Gastroesophageal sphincter (tissue), 4 donors: ENCODE results near the gene TSHZ2. TPM values are rescaled to one million over a fixed set of nuclear protein-coding genes. Genes with fewer than 3 reads are reported as not detected.

Experiments
- ATAC-seq: fragments of 150-250 bp; one replicate; pipeline ENCODE4 v1.9.1; 2016; ENCODE audit warnings: mild to moderate bottlenecking, moderate library complexity
- H3K27ac ChIP-seq, 4 donors: fragments of 200-600 bp; sonication (generic) in 3 of 4; 1 replicate in 3 of 4; 2 replicates in 1 of 4; pipeline ENCODE4 v1.5.1; 2016 to 2019
- H3K27me3 ChIP-seq: fragments of 200-600 bp; sonication (generic); one replicate; pipeline ENCODE4 v1.5.1; 2019
- H3K36me3 ChIP-seq, 2 donors: fragments of 200-600 bp; sonication (generic); one replicate each; pipeline ENCODE4 v1.5.1; 2019; ENCODE audit warnings: control low read depth in 1 of 2
- H3K4me1 ChIP-seq, 3 donors: fragments of 200-600 bp; sonication (generic); 1 replicate in 2 of 3; 2 replicates in 1 of 3; pipeline ENCODE4 v1.5.1; 2016 to 2019; ENCODE audit warnings: control low read depth in 2 of 3
- H3K4me3 ChIP-seq, 2 donors: fragments of 200-600 bp; sonication (generic); one replicate each; pipeline ENCODE4 v1.5.1; 2019; ENCODE audit warnings: mild to moderate bottlenecking in 1 of 2, moderate library complexity in 1 of 2
- H3K9me3 ChIP-seq, 3 donors: fragments of 200-600 bp; sonication (generic); one replicate each; pipeline ENCODE4 v1.5.1; 2017 to 2019; ENCODE audit warnings: control low read depth in 2 of 3
- EP300 ChIP-seq: sonication (generic); formaldehyde crosslinking; IDR thresholded peaks from one replicate; pipeline ENCODE4 v1.6.1; 2017; ENCODE audit warnings: antibody characterized with exemption, mild to moderate bottlenecking
- POLR2A ChIP-seq, 2 donors: fragments of 450-650 bp; IDR thresholded peaks; one replicate each; pipeline ENCODE4 v1.6.1; 2017; ENCODE audit warnings: antibody characterized with exemption in 2 of 2, mild to moderate bottlenecking in 2 of 2, moderate library complexity in 1 of 2
- POLR2AphosphoS5 ChIP-seq: sonication (generic); formaldehyde crosslinking; IDR thresholded peaks from one replicate; pipeline ENCODE4 v1.6.1; 2017; ENCODE audit warnings: antibody characterized with exemption
- WGBS, 2 donors: methylation state at CpG; one replicate each; pipeline ENCODE4 v1.1.5; 2018; ENCODE audit warnings: low coverage in 1 of 2; 5-methylcytosine and 5-hydroxymethylcytosine counted together
- total RNA-seq, 4 donors: library from RNA; depleted of rRNA; stranded (reverse); fragments of >200 nt; gene quantifications; one replicate each; pipeline ENCODE4 v1.1.0, GENCODE V29; 2016
- TF ChIP-seq, protein P1 (sequence below), 4 experiments: fragments of 200-600 bp in 2 of 4; fragments of 450-650 bp in 2 of 4; sonication (generic) in 1 of 4; IDR thresholded peaks; one replicate each; pipeline ENCODE4 v1.5.1; 2017 to 2019; ENCODE audit warnings: antibody characterized with exemption in 4 of 4, mild to moderate bottlenecking in 2 of 4, moderate library complexity in 2 of 4

TSHZ2 gene
- total RNA-seq, 4 donors from 2014 or later = 9.9 to 21.3 (median 12.2) TPM

- no peak for TF ChIP-seq EP300
- TF ChIP-seq POLR2A (IDR thresholded peaks at IDR 0.05) = no peak
- no peak for TF ChIP-seq POLR2AphosphoS5
- TF ChIP-seq, protein P1, sequence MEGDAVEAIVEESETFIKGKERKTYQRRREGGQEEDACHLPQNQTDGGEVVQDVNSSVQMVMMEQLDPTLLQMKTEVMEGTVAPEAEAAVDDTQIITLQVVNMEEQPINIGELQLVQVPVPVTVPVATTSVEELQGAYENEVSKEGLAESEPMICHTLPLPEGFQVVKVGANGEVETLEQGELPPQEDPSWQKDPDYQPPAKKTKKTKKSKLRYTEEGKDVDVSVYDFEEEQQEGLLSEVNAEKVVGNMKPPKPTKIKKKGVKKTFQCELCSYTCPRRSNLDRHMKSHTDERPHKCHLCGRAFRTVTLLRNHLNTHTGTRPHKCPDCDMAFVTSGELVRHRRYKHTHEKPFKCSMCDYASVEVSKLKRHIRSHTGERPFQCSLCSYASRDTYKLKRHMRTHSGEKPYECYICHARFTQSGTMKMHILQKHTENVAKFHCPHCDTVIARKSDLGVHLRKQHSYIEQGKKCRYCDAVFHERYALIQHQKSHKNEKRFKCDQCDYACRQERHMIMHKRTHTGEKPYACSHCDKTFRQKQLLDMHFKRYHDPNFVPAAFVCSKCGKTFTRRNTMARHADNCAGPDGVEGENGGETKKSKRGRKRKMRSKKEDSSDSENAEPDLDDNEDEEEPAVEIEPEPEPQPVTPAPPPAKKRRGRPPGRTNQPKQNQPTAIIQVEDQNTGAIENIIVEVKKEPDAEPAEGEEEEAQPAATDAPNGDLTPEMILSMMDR (IDR thresholded peaks at IDR 0.05) = no peak
- 78% methylated on average over 1 of the region's 1 CpG; no CpG with 5 or more reads in 1 of the 2 donors for WGBS, 2 donors
- Histone ChIP-seq H3K27ac (no peak overlapping the region), H3K27me3 (no peaks in the 10 kb centered on the region), H3K9me3 (no peaks in the 10 kb centered on the region), H3K4me1 (no peaks in the 10 kb centered on the region), H3K4me3 (no peak overlapping the region), H3K36me3 (no peaks in the 10 kb centered on the region)
- ATAC-seq = no peak
Measured at GRCh38 chr20:52987295-52987694, 15.1 kb downstream of the TSHZ2 start.

DNA sequence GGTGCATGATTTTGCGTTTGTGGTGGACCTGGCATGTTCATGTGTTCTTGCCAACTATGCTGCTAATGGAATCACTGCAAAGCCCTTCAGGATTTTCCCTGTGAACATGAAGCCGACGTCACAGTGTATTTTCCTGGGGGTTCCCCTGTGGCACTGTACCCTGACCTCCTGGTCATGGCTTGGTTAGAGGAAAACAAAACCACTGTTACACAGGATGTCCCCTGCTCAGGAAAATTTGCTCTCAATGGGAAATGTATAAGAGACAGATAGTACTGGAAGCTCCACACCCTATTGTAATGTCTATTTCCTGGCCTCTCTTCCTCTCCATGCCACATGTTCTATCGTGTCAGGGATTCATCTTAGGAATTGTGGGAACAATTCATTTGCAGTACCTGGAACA lies 19.7 kb downstream of the TSHZ2 start:
- Histone ChIP-seq H3K9me3 (no peaks in the 10 kb centered on the region), H3K4me1 (no peaks in the 10 kb centered on the region), H3K4me3 (no peak overlapping the region), H3K36me3 (no peaks in the 10 kb centered on the region), H3K27me3 (peaks cover 4% of the 10 kb centered on the region), H3K27ac (peak overlapping the region in 3 of 4 donors; percentile 18 to 51 (median 47))
- TF ChIP-seq POLR2AphosphoS5 = no peak
- no peak for TF ChIP-seq POLR2A (IDR thresholded peaks at IDR 0.05)
- TF ChIP-seq, protein P1 (IDR thresholded peaks at IDR 0.05) = no peak
- TF ChIP-seq EP300 = no peak
- peak; percentile 43 for ATAC-seq
- WGBS, 2 donors = 52 to 58% methylated on average over 1 to 4 of the region's 4 CpGs

- Histone ChIP-seq H3K9me3 (no peaks in the 10 kb centered on the region), H3K4me1 (no peaks in the 10 kb centered on the region), H3K27ac (peak overlapping the region in 3 of 4 donors; percentile 11 to 51 (median 18)), H3K36me3 (no peaks in the 10 kb centered on the region), H3K27me3 (peaks cover 4% of the 10 kb centered on the region), H3K4me3 (no peak overlapping the region)
- no peak for ATAC-seq
- TF ChIP-seq EP300 (no peak), POLR2AphosphoS5 (peak; percentile 34)
- TF ChIP-seq, protein P1 (IDR thresholded peaks at IDR 0.05) = no peak
- 20 to 60% methylated on average over 1 of the region's 1 CpG for WGBS, 2 donors
Measured at GRCh38 chr20:52992632-52993031, 20.5 kb downstream of the TSHZ2 start.

GRCh38 chr20:52993076-52993475 lies 20.9 kb downstream of the TSHZ2 start:
- H3K36me3 ChIP-seq = no peaks in the 10 kb centered on the region
- ATAC-seq = peak; percentile 46
- H3K4me1 ChIP-seq = no peaks in the 10 kb centered on the region
- peaks cover 4% of the 10 kb centered on the region for H3K27me3 ChIP-seq
- no peak overlapping the region for H3K4me3 ChIP-seq
- TF ChIP-seq POLR2A (IDR thresholded peaks at IDR 0.05) = no peak
- peak overlapping the region in 3 of 4 donors; percentile 11 to 51 (median 39) for H3K27ac ChIP-seq
- no peaks in the 10 kb centered on the region for H3K9me3 ChIP-seq
- 13 to 15% methylated on average over 3 of the region's 3 CpGs for WGBS, 2 donors

GRCh38 chr20:52994184-52994970 lies 22.2 kb downstream of the TSHZ2 start:
- WGBS, 2 donors = 79 to 89% methylated on average over 10 of the region's 10 CpGs

More at GRCh38 chr20:52994184-52994970, 22.2 kb downstream of the TSHZ2 start:
- Histone ChIP-seq H3K4me3 (no peak overlapping the region), H3K4me1 (no peaks in the 10 kb centered on the region), H3K9me3 (no peaks in the 10 kb centered on the region), H3K36me3 (no peaks in the 10 kb centered on the region), H3K27ac (peak overlapping the region in 1 of 4 donors; percentile 11), H3K27me3 (peaks cover 4% of the 10 kb centered on the region)
- TF ChIP-seq, protein P1 (IDR thresholded peaks at IDR 0.05) = no peak
- TF ChIP-seq POLR2A (IDR thresholded peaks at IDR 0.05) (no peak), EP300 (no peak), POLR2AphosphoS5 (no peak)
- ATAC-seq = no peak
